SK-N-MC (cell line): ENCODE results near the gene PYGB.

Source experiments
- EZH2 ChIP-seq: fragments of 200-600 bp; sonication (generic); IDR thresholded peaks from one replicate; pipeline ENCODE4 v1.6.1; 2017; ENCODE audit warnings: antibody characterized with exemption
- FOXP2 ChIP-seq: optimal IDR thresholded peaks from 2 replicates; pipeline ENCODE3; 2011; ENCODE audit warnings: mild to moderate bottlenecking, moderate library complexity; ENCODE audit not compliant: insufficient read depth; ENCODE audit errors: extremely low read length, control extremely low read depth
- POLR2AphosphoS5 ChIP-seq: IDR thresholded peaks from 2 replicates; pipeline ENCODE4 v1.6.1; 2012; ENCODE audit warnings: mild to moderate bottlenecking, low read depth, low read length, borderline replicate concordance

DNA sequence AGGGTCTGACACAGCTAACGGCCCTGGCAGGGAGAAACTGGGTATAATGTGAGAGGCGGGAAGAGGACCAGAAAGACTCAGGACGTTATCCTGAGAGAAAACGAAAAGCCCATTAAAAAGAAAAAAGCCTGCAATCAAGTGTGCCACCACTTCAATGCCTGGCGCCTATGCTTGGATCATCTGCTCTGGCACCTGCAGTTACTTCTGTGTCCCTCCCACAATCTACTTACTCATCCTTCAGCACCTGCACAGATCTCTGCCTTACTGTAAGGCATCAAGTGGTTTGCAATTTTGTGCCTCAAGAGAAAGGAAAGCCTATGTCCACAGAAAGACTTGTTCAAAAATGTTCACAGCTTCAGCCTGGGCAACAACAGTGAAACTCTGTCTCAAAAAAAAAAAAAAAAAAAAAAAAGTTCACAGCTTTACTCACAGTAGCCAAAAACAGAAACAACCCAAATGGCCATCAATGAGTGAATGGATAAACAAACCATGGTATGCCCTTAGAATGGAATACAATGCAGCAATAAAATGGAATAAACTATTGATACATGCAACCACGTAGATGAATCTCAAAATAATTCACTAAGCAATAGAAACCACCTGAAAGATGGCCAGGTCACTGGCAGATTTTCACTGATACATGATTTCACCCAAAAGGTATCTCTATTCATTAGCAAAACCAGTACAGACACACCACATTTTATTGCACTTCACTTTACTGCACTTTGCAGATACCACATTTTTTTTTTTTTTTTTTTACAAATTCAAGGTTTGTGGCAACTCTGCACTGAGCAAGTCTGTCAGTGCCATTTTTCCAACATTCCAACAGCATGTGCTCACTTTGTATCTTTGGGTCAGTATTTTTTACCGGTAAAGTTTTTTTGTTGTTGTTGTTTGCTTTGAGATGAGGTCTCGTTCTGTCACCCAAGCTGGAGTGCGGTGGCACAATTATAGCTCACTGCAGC lies 94.1 kb downstream of the PYGB start:
- TF ChIP-seq POLR2AphosphoS5 (no peak), EZH2 (no peak), FOXP2 (no peak)
